Spleen (tissue), 11 donors: Measurements from ENCODE around the gene ERGIC2. TPM values are rescaled to one million over a fixed set of nuclear protein-coding genes. Genes with fewer than 3 reads are reported as not detected.

Experiments
- DNase-seq: peaks from one replicate; pipeline ENCODE4 v3.0.0-alpha.2; 2020
- H3K27ac ChIP-seq, 8 donors: fragments of 200-600 bp; sonication (generic) in 7 of 8; 1 replicate in 4 of 8; 2 replicates in 4 of 8; pipeline versions ENCODE4 v1.5.0 to v1.8.0; 2016 to 2021; ENCODE audit warnings: inconsistent platforms in 4 of 8, mild to moderate bottlenecking in 4 of 8, moderate library complexity in 1 of 8
- H3K27me3 ChIP-seq, 7 donors: fragments of 200-600 bp; sonication (generic) in 6 of 7; replicated peaks in 1 of 7; 1 replicate in 4 of 7; 2 replicates in 3 of 7; pipeline versions ENCODE4 v1.5.0 to v1.8.0; 2016 to 2021; ENCODE audit warnings: inconsistent platforms in 3 of 7, mild to moderate bottlenecking in 1 of 7
- H3K36me3 ChIP-seq, 6 donors: fragments of 200-600 bp; sonication (generic) in 5 of 6; 1 replicate in 4 of 6; 2 replicates in 2 of 6; pipeline versions ENCODE4 v1.5.0 to v1.8.0; 2016 to 2021; ENCODE audit warnings: inconsistent platforms in 2 of 6
- H3K4me1 ChIP-seq, 6 donors: fragments of 200-600 bp; sonication (generic) in 5 of 6; 1 replicate in 3 of 6; 2 replicates in 3 of 6; pipeline versions ENCODE4 v1.5.0 to v1.8.0; 2016 to 2021; ENCODE audit warnings: inconsistent platforms in 3 of 6
- H3K4me3 ChIP-seq, 8 donors: fragments of 200-600 bp; sonication (generic) in 7 of 8; 1 replicate in 4 of 8; 2 replicates in 4 of 8; pipeline versions ENCODE4 v1.5.0 to v1.8.0; 2016 to 2021; ENCODE audit warnings: inconsistent platforms in 4 of 8, mild to moderate bottlenecking in 4 of 8, moderate library complexity in 2 of 8
- H3K9me3 ChIP-seq, 8 donors: fragments of 200-600 bp; sonication (generic) in 7 of 8; 1 replicate in 4 of 8; 2 replicates in 4 of 8; pipeline versions ENCODE4 v1.5.0 to v1.8.0; 2016 to 2021; ENCODE audit warnings: inconsistent platforms in 4 of 8
- CTCF ChIP-seq, 11 experiments: fragments of 200-600 bp in 7 of 11; fragments of 450-650 bp in 4 of 11; sonication (generic) in 4 of 11; IDR thresholded peaks in 8 of 11; conservative IDR thresholded peaks in 3 of 11; 1 replicate in 7 of 11; 2 replicates in 4 of 11; pipeline versions ENCODE4 v1.4.0 to v1.8.0; 2016 to 2021; ENCODE audit warnings: antibody characterized with exemption in 11 of 11, inconsistent platforms in 4 of 11, mild to moderate bottlenecking in 1 of 11
- POLR2A ChIP-seq, 3 donors: fragments of 450-650 bp; IDR thresholded peaks; one replicate each; pipeline ENCODE4 v1.5.1; 2017; ENCODE audit warnings: antibody characterized with exemption in 3 of 3, mild to moderate bottlenecking in 1 of 3
- POLR2AphosphoS5 ChIP-seq, 3 donors: sonication (generic); formaldehyde crosslinking; IDR thresholded peaks; one replicate each; pipeline ENCODE4 v1.5.1; 2017; ENCODE audit warnings: antibody characterized with exemption in 3 of 3
- WGBS, 5 donors: extraction: QIAGEN DNeasy Blood & Tissue Kit in 3 of 5; methylation state at CpG; one replicate each; pipeline versions ENCODE4 v1.1.5 to v1.1.7; 2013 to 2018; 5-methylcytosine and 5-hydroxymethylcytosine counted together
- intact Hi-C: fragments of 100-400 bp; cut with DNase I; formaldehyde crosslinking; loops from one replicate; pipeline ENCODE4 v1.15.0; 2023; ENCODE audit warnings: low total_unique reads
- polyA plus RNA-seq, 3 donors: library from polyadenylated mRNA; stranded (reverse); fragments of 200-250 nt; gene quantifications; one replicate each; pipeline ENCODE4 v1.2.1, GENCODE V29; 2013
- total RNA-seq, 7 donors: library from RNA; depleted of rRNA in 3 of 7; stranded (reverse); fragments of >200 nt in 3 of 7; fragmentation: NEBNext Ultra II Directional in 4 of 7; extraction: Animal tissue kit (Norgen Biotek cat#: 25700) in 4 of 7; gene quantifications; one replicate each; pipeline versions ENCODE4 v1.1.0 to v1.2.1, GENCODE V29; 2016 to 2021
- donor health status: healthy with polysubstance abuse.
- donor health status: DM: no; HTN: no; CAD: no; lungs with moderate emphysema.
- donor health status: DM: no; HTN: no; CAD: no.
- donor health status: Bipolar disorder and iron deficiency.
- donor health status: healthy.
- donor health status: DM: no; HTN: no; CAD: no.
- donor health status: DM: yes; HTN: yes; CAD: no.

The ERGIC2 gene
- total and polyA plus RNA-seq, 10 donors, result 26.6 to 65.2 (median 51.2) TPM

GRCh38 chr12:29306682-29307081 lies 74.3 kb downstream of the ERGIC2 start:
- H3K4me3 ChIP-seq, result no peak overlapping the region
- H3K9me3 ChIP-seq, result no peaks in the 10 kb centered on the region
- 90 to 93% (median 91%) methylated on average over 2 of the region's 2 CpGs for WGBS, 5 donors
- TF ChIP-seq POLR2AphosphoS5 (IDR thresholded peaks at IDR 0.05) (no peak), CTCF (IDR thresholded peaks at IDR 0.05 in 8 of 11, conservative IDR thresholded peaks at IDR 0.05 in 3 of 11) (no peak), POLR2A (IDR thresholded peaks at IDR 0.05) (no peak)
- intact Hi-C loops, result no loop called here
- H3K27me3 ChIP-seq, result no peaks in the 10 kb centered on the region
- peaks cover 0 to 54% (median 1%) of the 10 kb centered on the region in 6 donors for H3K36me3 ChIP-seq
- H3K27ac ChIP-seq, result no peak overlapping the region
- no peak for DNase-seq
- no peaks in the 10 kb centered on the region for H3K4me1 ChIP-seq

DNA sequence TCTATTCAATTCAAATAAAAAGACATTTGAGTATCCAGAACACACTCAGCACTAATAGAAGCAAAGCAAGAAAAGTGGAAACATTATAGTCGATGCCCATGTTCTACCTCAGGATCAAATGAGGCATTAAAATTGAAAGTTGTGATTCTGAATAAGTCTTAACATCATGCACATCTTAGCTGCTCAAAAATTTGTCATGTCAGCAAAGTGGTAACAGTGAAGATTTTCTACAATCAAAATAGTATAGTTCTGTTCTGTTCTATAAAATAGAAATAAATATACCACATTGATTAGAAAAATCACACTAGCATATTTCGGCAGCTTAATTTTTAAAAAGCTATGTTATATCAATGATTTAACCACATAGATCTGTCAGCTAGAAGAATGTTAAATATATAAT lies 74.7 kb downstream of the ERGIC2 start:
- Histone ChIP-seq H3K9me3 (no peaks in the 10 kb centered on the region), H3K4me1 (no peaks in the 10 kb centered on the region), H3K27me3 (no peaks in the 10 kb centered on the region), H3K36me3 (peaks cover 0 to 50% (median 1%) of the 10 kb centered on the region in 6 donors), H3K27ac (no peak overlapping the region), H3K4me3 (no peak overlapping the region)
- no peak for DNase-seq
- intact Hi-C loops, result no loop called here
- 49 to 98% (median 97%) methylated on average over 2 of the region's 2 CpGs for WGBS, 5 donors
- TF ChIP-seq CTCF (IDR thresholded peaks at IDR 0.05 in 8 of 11, conservative IDR thresholded peaks at IDR 0.05 in 3 of 11), result no peak
- TF ChIP-seq POLR2A (IDR thresholded peaks at IDR 0.05), result no peak

- no peaks in the 10 kb centered on the region for H3K27me3 ChIP-seq
- H3K27ac ChIP-seq, result no peak overlapping the region
- no peak for TF ChIP-seq POLR2AphosphoS5 (IDR thresholded peaks at IDR 0.05)
- no peak for TF ChIP-seq CTCF (IDR thresholded peaks at IDR 0.05 in 8 of 11, conservative IDR thresholded peaks at IDR 0.05 in 3 of 11)
- TF ChIP-seq POLR2A (IDR thresholded peaks at IDR 0.05), result no peak
- no peak for DNase-seq
- peaks cover 0 to 45% (median 1%) of the 10 kb centered on the region in 6 donors for H3K36me3 ChIP-seq
- no peak overlapping the region for H3K4me3 ChIP-seq
- no peaks in the 10 kb centered on the region for H3K4me1 ChIP-seq
- H3K9me3 ChIP-seq, result no peaks in the 10 kb centered on the region
- intact Hi-C loops, result no loop called here
Observed at GRCh38 chr12:29304388-29304787, 76.6 kb downstream of the ERGIC2 start.

- H3K27me3 ChIP-seq, result no peaks in the 10 kb centered on the region
- H3K9me3 ChIP-seq, result no peaks in the 10 kb centered on the region
- WGBS, 5 donors, result 90 to 96% (median 93%) methylated on average over 3 of the region's 3 CpGs
- no peaks in the 10 kb centered on the region for H3K4me1 ChIP-seq
- H3K27ac ChIP-seq, result no peak overlapping the region
- H3K36me3 ChIP-seq, result peaks cover 0 to 51% (median 0%) of the 10 kb centered on the region in 6 donors
- DNase-seq, result no peak
- H3K4me3 ChIP-seq, result no peak overlapping the region
- TF ChIP-seq POLR2A (IDR thresholded peaks at IDR 0.05) (no peak), POLR2AphosphoS5 (IDR thresholded peaks at IDR 0.05) (no peak), CTCF (IDR thresholded peaks at IDR 0.05 in 8 of 11, conservative IDR thresholded peaks at IDR 0.05 in 3 of 11) (no peak)
- intact Hi-C loops, result no loop called here
Observed at GRCh38 chr12:29301114-29301513, 79.9 kb downstream of the ERGIC2 start.
